H1 (cell line): Measurements from ENCODE around the gene DICER1. TPM values are rescaled to one million over a fixed set of nuclear protein-coding genes. Genes with fewer than 3 reads are reported as not detected.

ENCODE experiments used
- CTCF ChIA-PET: fragments of 300-600 bp; sonication (Branson Sonifier 250); formaldehyde crosslinking; loops from one replicate; lab custom pipeline; 2021; ENCODE audit not compliant: partially characterized antibody; lab: Charles Lee
- POLR2A ChIA-PET: fragments of 300-600 bp; sonication (Branson Sonifier 250); formaldehyde crosslinking; loops from one replicate; lab custom pipeline; 2021; ENCODE audit warnings: inconsistent platforms; ENCODE audit not compliant: partially characterized antibody; lab: Charles Lee
- DNase-seq, 2 experiments: peaks; one replicate each; pipeline versions ENCODE4 v3.0.0 to v3.0.0-alpha.2; 2010 to 2022; ENCODE audit warnings: low spot score in 2 of 2, low read depth in 1 of 2, mixed read lengths in 1 of 2
- FAIRE-seq: peaks from 2 replicates; lab custom pipeline; 2011; peaks lifted over from hg19 to GRCh38; lab: Jason Lieb, UNC
- H2AFZ ChIP-seq: 2 replicates; pipeline ENCODE4 v1.8.1; 2012; ENCODE audit warnings: low read length, inconsistent platforms
- H2AK5ac ChIP-seq: 2 replicates; pipeline ENCODE4 v1.6.1; 2013; ENCODE audit warnings: low read depth, low read length
- H2BK120ac ChIP-seq: replicated peaks from 2 replicates; pipeline ENCODE3; 2013; ENCODE audit warnings: low read depth, low read length, inconsistent platforms
- H2BK12ac ChIP-seq: 2 replicates; pipeline ENCODE4 v1.6.1; 2013; ENCODE audit warnings: low read depth, low read length
- H2BK15ac ChIP-seq: 2 replicates; pipeline ENCODE4 v1.6.1; 2013; ENCODE audit warnings: low read length
- H2BK20ac ChIP-seq: 2 replicates; pipeline ENCODE4 v1.6.1; 2013; ENCODE audit warnings: low read length
- H2BK5ac ChIP-seq: 2 replicates; pipeline ENCODE4 v1.6.1; 2013; ENCODE audit warnings: low read depth, low read length
- H3K14ac ChIP-seq: 2 replicates; pipeline ENCODE4 v1.6.1; 2013; ENCODE audit warnings: inconsistent platforms; ENCODE audit not compliant: insufficient read length
- H3K18ac ChIP-seq: 2 replicates; pipeline ENCODE4 v1.6.1; 2013; ENCODE audit warnings: low read length; ENCODE audit errors: extremely low read depth
- H3K23ac ChIP-seq: 2 replicates; pipeline ENCODE4 v1.6.1; 2013; ENCODE audit warnings: inconsistent platforms; ENCODE audit not compliant: insufficient read length
- H3K23me2 ChIP-seq: 2 replicates; pipeline ENCODE4 v1.6.1; 2013; ENCODE audit warnings: low read depth, low read length
- H3K27ac ChIP-seq: 2 replicates; pipeline ENCODE4 v1.6.1; 2011; ENCODE audit warnings: low read depth, low read length, inconsistent platforms
- H3K27me3 ChIP-seq, 4 experiments: replicated peaks in 1 of 4; 1 replicate in 1 of 4; 2 replicates in 3 of 4; pipeline versions ENCODE4 v1.6.1 to v1.8.1; 2011 to 2013; ENCODE audit warnings: low read length in 3 of 4, mild to moderate bottlenecking in 3 of 4, inconsistent platforms in 2 of 4, mixed read lengths in 2 of 4, moderate library complexity in 1 of 4; ENCODE audit not compliant: control insufficient read depth in 3 of 4, insufficient read depth in 3 of 4; ENCODE audit errors: extremely low read depth in 1 of 4
- H3K36me3 ChIP-seq, 4 experiments: 2 replicates each; pipeline versions ENCODE4 v1.6.1 to v1.8.1; 2011 to 2013; ENCODE audit warnings: mild to moderate bottlenecking in 4 of 4, low read length in 3 of 4, moderate library complexity in 2 of 4, control low read depth in 1 of 4, inconsistent platforms in 1 of 4; ENCODE audit not compliant: insufficient read depth in 4 of 4, control insufficient read depth in 2 of 4
- H3K4ac ChIP-seq: replicated peaks from 2 replicates; pipeline ENCODE3; 2013; ENCODE audit warnings: low read length, low read depth, mixed read lengths, inconsistent platforms; ENCODE audit not compliant: insufficient read length
- H3K4me1 ChIP-seq, 4 experiments: replicated peaks in 1 of 4; 1 replicate in 1 of 4; 2 replicates in 3 of 4; pipeline versions ENCODE4 v1.6.1 to v1.8.1; 2011 to 2013; ENCODE audit warnings: low read length in 3 of 4, inconsistent platforms in 2 of 4, mixed read lengths in 1 of 4; ENCODE audit not compliant: insufficient read depth in 4 of 4, control insufficient read depth in 3 of 4
- H3K4me2 ChIP-seq, 2 experiments: 2 replicates each; pipeline versions ENCODE4 v1.6.1 to v1.8.1; 2011 to 2013; ENCODE audit warnings: low read depth in 2 of 2, low read length in 2 of 2, control low read depth in 1 of 2, inconsistent platforms in 1 of 2, mild to moderate bottlenecking in 1 of 2; ENCODE audit not compliant: insufficient read depth in 1 of 2
- H3K4me3 ChIP-seq, 4 experiments: fragments of 200-600, 300-600 bp in 1 of 4; sonication (generic), shearing (Covaris generic), sonication (Bioruptor Twin) in 1 of 4; 2 replicates each; pipeline versions ENCODE4 v1.5.1 to v1.8.1; 2011 to 2016; ENCODE audit warnings: low read length in 4 of 4, low read depth in 3 of 4, control low read depth in 2 of 4, inconsistent platforms in 2 of 4, mild to moderate bottlenecking in 2 of 4, mixed read lengths in 1 of 4, moderate library complexity in 1 of 4; ENCODE audit not compliant: insufficient read depth in 2 of 4; ENCODE audit errors: extremely low read depth in 1 of 4
- H3K56ac ChIP-seq: replicated peaks from 2 replicates; pipeline ENCODE3; 2013; ENCODE audit warnings: low read depth, mild to moderate bottlenecking, mixed read lengths, low read length, inconsistent platforms; ENCODE audit not compliant: insufficient read length
- H3K79me1 ChIP-seq: 2 replicates; pipeline ENCODE4 v1.6.1; 2013; ENCODE audit warnings: low read depth, low read length, control low read depth
- H3K79me2 ChIP-seq, 2 experiments: 2 replicates each; pipeline versions ENCODE4 v1.6.1 to v1.8.1; 2012 to 2013; ENCODE audit warnings: low read length in 2 of 2, mild to moderate bottlenecking in 2 of 2, inconsistent platforms in 1 of 2; ENCODE audit not compliant: insufficient read depth in 2 of 2, control insufficient read depth in 1 of 2
- H3K9ac ChIP-seq, 4 experiments: replicated peaks in 1 of 4; 1 replicate in 1 of 4; 2 replicates in 3 of 4; pipeline versions ENCODE4 v1.6.1 to v1.8.1; 2011 to 2013; ENCODE audit warnings: low read depth in 3 of 4, low read length in 3 of 4, control low read depth in 2 of 4, mild to moderate bottlenecking in 2 of 4, moderate library complexity in 2 of 4, inconsistent platforms in 1 of 4; ENCODE audit errors: extremely low read depth in 1 of 4
- H3K9me3 ChIP-seq, 2 experiments: 2 replicates each; pipeline versions ENCODE4 v1.6.1 to v1.8.1; 2012 to 2013; ENCODE audit warnings: mild to moderate bottlenecking in 2 of 2, moderate library complexity in 2 of 2, control low read depth in 1 of 2, inconsistent platforms in 1 of 2, low read depth in 1 of 2, low read length in 1 of 2, mixed read lengths in 1 of 2; ENCODE audit not compliant: insufficient read depth in 2 of 2
- H4K20me1 ChIP-seq, 2 experiments: replicated peaks in 1 of 2; 2 replicates each; pipeline versions ENCODE3 to v1.8.1; 2011 to 2013; ENCODE audit warnings: inconsistent platforms in 2 of 2, low read length in 2 of 2, mild to moderate bottlenecking in 1 of 2; ENCODE audit not compliant: insufficient read depth in 2 of 2, control insufficient read depth in 1 of 2
- H4K5ac ChIP-seq: 2 replicates; pipeline ENCODE4 v1.6.1; 2013; ENCODE audit warnings: low read length, low read depth, mixed read lengths, inconsistent platforms; ENCODE audit not compliant: insufficient read length
- H4K8ac ChIP-seq: 2 replicates; pipeline ENCODE4 v1.8.0; 2013; ENCODE audit warnings: mild to moderate bottlenecking, moderate library complexity, low read length, inconsistent platforms; ENCODE audit not compliant: insufficient read depth; ENCODE audit errors: extremely low read depth
- H4K91ac ChIP-seq: replicated peaks from 2 replicates; pipeline ENCODE3; 2013; ENCODE audit warnings: low read length, mixed read lengths, inconsistent platforms; ENCODE audit not compliant: insufficient read length
- BCL11A ChIP-seq, 2 experiments: IDR thresholded peaks; one replicate each; pipeline ENCODE4 v1.6.1; 2011; ENCODE audit warnings: low read depth in 2 of 2, low read length in 2 of 2, mild to moderate bottlenecking in 2 of 2
- CEBPB ChIP-seq: IDR thresholded peaks from 2 replicates; pipeline ENCODE4 v1.6.1; 2012; ENCODE audit warnings: low read depth, low read length
- CHD1 ChIP-seq: IDR thresholded peaks from 2 replicates; pipeline ENCODE4 v1.6.1; 2012; ENCODE audit warnings: low read depth, low read length, improper control_type of control experiment
- CHD2 ChIP-seq: IDR thresholded peaks from 2 replicates; pipeline ENCODE4 v1.6.1; 2012; ENCODE audit warnings: low read length, improper control_type of control experiment
- CTCF ChIP-seq, 3 experiments: IDR thresholded peaks; 1 replicate in 2 of 3; 2 replicates in 1 of 3; pipeline versions ENCODE4 v1.5.1 to v1.6.1; 2011; ENCODE audit warnings: low read length in 3 of 3, mild to moderate bottlenecking in 3 of 3, inconsistent platforms in 2 of 3, low read depth in 1 of 3, moderate library complexity in 1 of 3; ENCODE audit not compliant: insufficient read depth in 1 of 3; ENCODE audit errors: control extremely low read depth in 1 of 3
- E2F6 ChIP-seq: IDR thresholded peaks from 2 replicates; pipeline ENCODE4 v1.6.1; 2012; ENCODE audit warnings: inconsistent platforms
- EGR1 ChIP-seq: IDR thresholded peaks from 2 replicates; pipeline ENCODE4 v1.6.1; 2011; ENCODE audit warnings: low read depth, low read length, borderline replicate concordance
- HDAC6 ChIP-seq: IDR thresholded peaks from one replicate; pipeline ENCODE4 v1.7.1; 2012; ENCODE audit warnings: low read depth, mild to moderate bottlenecking, inconsistent platforms, low read length, moderate library complexity
- KDM1A ChIP-seq: fragments of 200-600, 300-600 bp; sonication (generic); IDR thresholded peaks from 2 replicates; pipeline ENCODE4 v1.7.1; 2016; ENCODE audit warnings: mild to moderate bottlenecking, low read length, borderline replicate concordance
- RXRA ChIP-seq: IDR thresholded peaks from 2 replicates; pipeline ENCODE4 v1.6.1; 2011; ENCODE audit warnings: low read depth, mild to moderate bottlenecking, low read length, moderate library complexity; ENCODE audit not compliant: insufficient read depth
- WGBS, 2 experiments: shearing (Covaris generic) in 1 of 2; methylation state at CpG; one replicate each; pipeline versions ENCODE4 v1.1.6 to v1.1.7; 2013 to 2015; ENCODE audit warnings: low lambda C conversion rate in 2 of 2, mixed read lengths in 2 of 2, inconsistent platforms in 1 of 2, low coverage in 1 of 2, missing lambda C conversion rate in 1 of 2; ENCODE audit not compliant: insufficient replicate concordance in 2 of 2, insufficient coverage in 1 of 2, insufficient read length in 1 of 2; ENCODE audit errors: extremely low coverage in 1 of 2, missing lambda C conversion rate in 1 of 2; 5-methylcytosine and 5-hydroxymethylcytosine counted together
- polyA plus RNA-seq, 7 experiments: library from polyadenylated mRNA; depleted of rRNA in 3 of 7; stranded (reverse) in 5 of 7; unstranded in 2 of 7; fragments of >200 nt in 5 of 7; fragments of 200-250 nt in 2 of 7; gene quantifications; 1 replicate in 5 of 7; 2 replicates in 1 of 7; 4 replicates in 1 of 7; pipeline versions ENCODE4 v1.2.1 to v1.2.3, GENCODE V29; 2011 to 2013; ENCODE audit warnings: missing spikeins in 2 of 7, mixed read lengths in 2 of 7
- total RNA-seq: library from RNA; stranded (reverse); fragmentation: NEBNext Ultra II Directional; extraction: Animal tissue kit (Norgen Biotek cat#: 25700); gene quantifications from 2 replicates; pipeline ENCODE4 v1.2.1, GENCODE V29; 2021

The DICER1 gene
- total and polyA plus RNA-seq, 2 of the 8 experiments (the other 6 are each of a cell fraction or from before 2014, with no cell fraction given), result 11.9 to 61.8 TPM

- no peak overlapping the region for H2BK5ac ChIP-seq
- no peak overlapping the region for H4K91ac ChIP-seq
- H3K36me3 ChIP-seq, result peaks cover 0 to 18% (median 3%) of the 10 kb centered on the region in 4 experiments; a peak in 6 of 8 replicates
- no peaks in the 10 kb centered on the region for H3K79me1 ChIP-seq
- H3K9me3 ChIP-seq, result no peaks in the 10 kb centered on the region
- H3K4me1 ChIP-seq, result peaks cover 0 to 6% (median 5%) of the 10 kb centered on the region in 4 experiments; a peak in 6 of 7 replicates
- no peak overlapping the region for H2BK20ac ChIP-seq
- no peak for DNase-seq
- no peak overlapping the region for H3K18ac ChIP-seq
- ChIA-PET CTCF (no interaction called here), POLR2A (no interaction called here)
- no peak overlapping the region for H3K56ac ChIP-seq
- WGBS, 2 experiments, result 86% methylated on average over 1 of the region's 1 CpG; no CpG with 5 or more reads in 1 of the 2 experiments
- no peak overlapping the region for H3K4me2 ChIP-seq
- H3K4me3 ChIP-seq, result no peak overlapping the region
- no peak overlapping the region for H2BK120ac ChIP-seq
- H3K27ac ChIP-seq, result no peak overlapping the region
- H2BK15ac ChIP-seq, result no peak overlapping the region
- no peak overlapping the region for H2AFZ ChIP-seq
- H2BK12ac ChIP-seq, result no peak overlapping the region
- H4K5ac ChIP-seq, result no peak overlapping the region
- H2AK5ac ChIP-seq, result no peak overlapping the region
- H4K20me1 ChIP-seq, result no peaks in the 10 kb centered on the region
- H3K27me3 ChIP-seq, result no peaks in the 10 kb centered on the region
- no peak overlapping the region for H3K23ac ChIP-seq
- TF ChIP-seq EGR1 (no peak), CTCF (IDR thresholded peaks at IDR 0.05; ENCODE audit: control extremely low read depth in 1 of 3, insufficient read depth in 1 of 3, low read depth in 1 of 3, low read length in 3 of 3) (no peak), KDM1A (no peak), CHD1 (no peak), RXRA (no peak), E2F6 (no peak), CHD2 (no peak), HDAC6 (no peak), CEBPB (no peak), BCL11A (IDR thresholded peaks at IDR 0.05; ENCODE audit: low read depth in 2 of 2, low read length in 2 of 2) (no peak)
- H3K14ac ChIP-seq, result no peak overlapping the region
- no peak overlapping the region for H3K9ac ChIP-seq
- H3K4ac ChIP-seq, result no peak overlapping the region
- H3K23me2 ChIP-seq, result no peaks in the 10 kb centered on the region
- no peaks in the 10 kb centered on the region; a peak in 1 of 4 replicates for H3K79me2 ChIP-seq
- H4K8ac ChIP-seq, result no peak overlapping the region
- no peak for FAIRE-seq
Measured at GRCh38 chr14:95126906-95127530, 30.3 kb downstream of the DICER1 start.
